Fibroblast of pulmonary artery (primary cell): ENCODE data around the gene GNB5.

ENCODE experiments used
- DNase-seq: peaks from one replicate; pipeline ENCODE4 v3.0.0-alpha.2; 2010; ENCODE audit warnings: low read depth
- H3K4me3 ChIP-seq: replicated peaks from 2 replicates; pipeline ENCODE4 v1.5.1; 2011; ENCODE audit warnings: low read depth, mild to moderate bottlenecking, control low read depth, low read length, moderate library complexity
- TF ChIP-seq, protein P1 (sequence below): IDR thresholded peaks from 2 replicates; pipeline ENCODE4 v1.5.1; 2011; ENCODE audit warnings: mild to moderate bottlenecking, control low read depth, low read length, inconsistent platforms; ENCODE audit errors: missing control alignments

The GNB5 gene

DNA sequence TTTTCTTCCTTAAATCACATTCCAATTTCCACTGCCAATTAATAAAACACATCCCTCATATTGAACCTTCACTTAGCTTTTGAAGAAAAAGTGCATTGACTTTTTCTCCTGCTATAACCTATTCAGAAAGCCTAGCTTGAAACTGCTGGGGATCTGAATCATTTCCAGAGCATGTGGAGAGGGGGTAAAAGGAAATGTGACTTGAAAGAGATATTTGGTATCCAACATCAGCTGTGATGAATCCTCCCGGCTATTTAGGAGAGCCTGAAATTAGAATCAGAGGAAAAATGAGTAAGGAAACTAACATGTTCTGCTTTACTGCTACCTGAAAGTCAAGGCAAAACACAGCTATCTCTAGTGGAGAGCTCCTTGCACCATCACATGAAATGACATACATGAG lies 2.6 kb upstream of the GNB5 start:
- DNase-seq, result no peak
- TF ChIP-seq, protein P1, sequence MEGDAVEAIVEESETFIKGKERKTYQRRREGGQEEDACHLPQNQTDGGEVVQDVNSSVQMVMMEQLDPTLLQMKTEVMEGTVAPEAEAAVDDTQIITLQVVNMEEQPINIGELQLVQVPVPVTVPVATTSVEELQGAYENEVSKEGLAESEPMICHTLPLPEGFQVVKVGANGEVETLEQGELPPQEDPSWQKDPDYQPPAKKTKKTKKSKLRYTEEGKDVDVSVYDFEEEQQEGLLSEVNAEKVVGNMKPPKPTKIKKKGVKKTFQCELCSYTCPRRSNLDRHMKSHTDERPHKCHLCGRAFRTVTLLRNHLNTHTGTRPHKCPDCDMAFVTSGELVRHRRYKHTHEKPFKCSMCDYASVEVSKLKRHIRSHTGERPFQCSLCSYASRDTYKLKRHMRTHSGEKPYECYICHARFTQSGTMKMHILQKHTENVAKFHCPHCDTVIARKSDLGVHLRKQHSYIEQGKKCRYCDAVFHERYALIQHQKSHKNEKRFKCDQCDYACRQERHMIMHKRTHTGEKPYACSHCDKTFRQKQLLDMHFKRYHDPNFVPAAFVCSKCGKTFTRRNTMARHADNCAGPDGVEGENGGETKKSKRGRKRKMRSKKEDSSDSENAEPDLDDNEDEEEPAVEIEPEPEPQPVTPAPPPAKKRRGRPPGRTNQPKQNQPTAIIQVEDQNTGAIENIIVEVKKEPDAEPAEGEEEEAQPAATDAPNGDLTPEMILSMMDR, result no peak
- H3K4me3 ChIP-seq, result no peak overlapping the region

DNA sequence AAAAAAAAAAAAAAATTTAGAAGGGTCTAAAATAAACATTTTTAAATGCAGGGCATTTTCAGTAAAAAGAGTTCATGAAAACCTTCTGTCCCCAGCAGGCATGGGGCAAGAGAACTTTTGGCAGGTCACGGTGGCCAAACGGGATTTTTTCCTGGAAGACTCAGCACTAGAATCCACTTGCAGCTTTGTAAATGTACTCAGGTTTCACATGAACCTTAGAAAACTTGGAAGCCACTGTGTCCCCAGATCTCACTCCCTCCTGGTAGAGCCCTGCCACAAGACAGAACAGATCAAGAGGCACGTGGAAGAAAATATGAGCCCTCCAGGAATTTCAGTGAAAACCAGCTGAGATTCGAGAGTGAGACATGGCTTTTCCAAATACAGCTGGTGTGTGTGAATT lies 2.1 kb upstream of the GNB5 start:
- no peak for DNase-seq
- TF ChIP-seq, protein P1, result no peak
- H3K4me3 ChIP-seq, result no peak overlapping the region

DNA sequence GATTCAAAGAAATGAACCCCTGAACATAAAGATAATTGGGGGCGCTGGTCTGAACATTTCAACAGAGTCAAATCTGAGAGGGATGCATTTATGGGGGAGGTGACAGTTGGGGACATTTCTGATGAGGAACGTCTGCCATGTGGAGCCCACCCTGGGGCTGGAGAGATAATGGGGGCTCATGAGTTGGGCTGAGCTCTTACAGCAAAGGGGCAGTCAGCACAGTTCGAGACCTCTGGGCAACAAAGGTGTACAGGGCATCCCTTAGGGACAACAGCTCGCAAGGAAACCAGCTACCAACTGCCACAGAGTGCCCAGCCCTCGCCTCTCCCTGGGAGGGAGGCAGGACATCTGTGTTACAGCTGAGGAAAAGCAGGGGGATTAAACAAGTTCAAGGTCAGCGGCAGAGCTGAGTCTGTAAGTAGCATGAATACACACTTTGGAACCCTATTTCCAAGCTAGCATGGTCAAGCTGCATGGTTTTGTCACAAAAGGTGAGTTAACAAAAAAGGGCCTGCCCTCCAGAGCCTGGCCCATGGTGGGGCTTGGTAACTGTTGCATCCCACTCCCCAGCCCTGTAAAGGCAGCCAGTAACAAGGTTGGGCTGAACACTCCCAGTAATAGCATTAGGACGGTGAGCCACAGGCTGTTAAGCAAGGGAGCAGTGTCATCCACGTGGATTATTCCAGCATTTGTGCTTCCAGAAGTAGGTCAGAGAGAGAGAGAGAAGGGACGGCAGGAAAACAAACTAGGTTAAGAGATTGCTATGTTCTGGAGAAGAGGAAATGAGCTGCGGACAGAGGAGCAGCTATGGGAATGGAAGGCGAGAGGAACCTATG lies 4.3 kb downstream of the GNB5 start:
- H3K4me3 ChIP-seq, result no peak overlapping the region
- DNase-seq, result no peak
- TF ChIP-seq, protein P1, result no peak

DNA sequence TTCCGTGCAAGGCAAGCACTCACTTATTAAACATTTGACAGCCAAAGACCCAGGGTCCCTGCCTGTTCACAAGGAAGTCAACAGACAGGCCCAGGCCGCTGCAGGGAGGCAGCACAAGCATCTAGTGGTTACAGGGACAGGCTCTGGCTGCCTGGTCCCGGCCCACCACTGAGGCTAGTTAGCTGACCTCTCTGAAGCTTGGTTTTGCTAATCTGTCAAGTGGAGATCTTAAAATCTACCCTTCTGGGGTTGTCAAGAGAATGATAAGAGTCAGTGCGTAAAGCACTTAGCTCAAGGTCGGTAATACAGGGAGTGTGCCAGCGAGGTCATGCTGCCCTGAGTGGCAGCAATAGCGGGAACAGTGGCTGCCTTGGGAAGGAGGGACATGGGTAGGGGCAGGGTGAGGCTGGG lies 6.0 kb downstream of the GNB5 start:
- TF ChIP-seq, protein P1, result no peak

DNA sequence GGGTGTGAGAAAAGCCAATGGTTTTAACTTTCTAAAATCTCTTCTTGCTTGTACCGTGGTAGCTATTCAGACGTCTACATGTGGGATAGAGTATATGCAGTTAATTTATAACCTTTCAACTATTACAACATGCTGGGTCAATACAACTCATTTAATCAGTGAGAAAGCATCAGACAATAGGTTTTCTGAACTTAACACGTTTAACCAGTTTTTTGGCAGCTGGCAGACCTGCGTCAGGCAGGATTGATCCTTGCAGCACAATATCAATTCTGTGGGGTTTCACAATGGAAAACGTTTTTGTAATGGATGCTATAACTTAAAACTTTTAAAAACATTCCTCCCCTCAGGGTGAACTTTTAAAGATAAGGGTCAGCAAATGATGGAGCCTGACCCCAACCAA lies 6.5 kb downstream of the GNB5 start:
- DNase-seq, result no peak
- no peak overlapping the region for H3K4me3 ChIP-seq
- TF ChIP-seq, protein P1, result no peak

More for the DNA sequence above, 6.0 kb downstream of the GNB5 start:
- no peak for DNase-seq
- no peak overlapping the region for H3K4me3 ChIP-seq

DNA sequence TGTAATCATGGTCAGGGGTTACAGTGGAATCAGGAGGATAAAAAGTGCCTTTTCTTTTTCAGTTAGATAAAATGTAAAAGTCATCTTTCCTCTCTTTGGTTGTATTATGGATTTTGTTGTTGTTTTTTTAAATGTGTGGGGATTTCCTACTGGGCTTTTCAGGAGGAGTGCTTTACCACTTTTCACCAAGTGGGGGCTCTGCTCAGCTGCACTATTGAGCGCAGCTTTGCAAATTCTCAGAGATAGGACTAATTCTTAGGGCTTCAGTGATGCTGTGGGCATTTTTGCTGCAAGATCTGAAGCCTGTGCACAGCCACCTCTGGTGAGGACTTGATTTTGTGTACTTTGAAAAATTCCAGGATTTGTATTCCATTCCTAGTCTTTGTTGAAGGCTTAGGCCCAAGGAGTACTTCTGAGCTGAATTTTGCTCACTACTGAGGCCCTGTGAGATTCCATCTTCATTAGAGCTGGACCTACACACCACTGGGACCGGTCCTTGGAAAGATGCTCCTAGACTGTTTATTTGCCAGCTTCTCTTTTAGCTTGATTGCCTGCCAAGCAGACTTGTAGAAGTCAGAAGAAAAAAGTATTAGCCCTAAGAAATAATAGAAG lies 7.5 kb downstream of the GNB5 start:
- peak; percentile 56 for DNase-seq
- no peak overlapping the region for H3K4me3 ChIP-seq
- TF ChIP-seq, protein P1, result peak; percentile 73
